Prostate gland (tissue), 2 donors: Measurements from ENCODE around the gene SIM2.

ENCODE experiments used
- CTCF ChIP-seq, 4 experiments: fragments of 200-600 bp in 2 of 4; fragments of 450-650 bp in 2 of 4; sonication (generic) in 2 of 4; IDR thresholded peaks; 1 replicate in 3 of 4; 2 replicates in 1 of 4; pipeline ENCODE4 v1.5.1; 2016 to 2019; ENCODE audit warnings: antibody characterized with exemption in 4 of 4, mild to moderate bottlenecking in 2 of 4, moderate library complexity in 2 of 4
- POLR2A ChIP-seq: fragments of 450-650 bp; IDR thresholded peaks from one replicate; pipeline ENCODE4 v1.6.1; 2016; ENCODE audit warnings: antibody characterized with exemption, mild to moderate bottlenecking
- POLR2AphosphoS5 ChIP-seq: sonication (generic); formaldehyde crosslinking; IDR thresholded peaks from one replicate; pipeline ENCODE4 v1.6.1; 2017; ENCODE audit warnings: antibody characterized with exemption

- TF ChIP-seq POLR2A = no peak
- TF ChIP-seq CTCF (IDR thresholded peaks at IDR 0.05) = no peak
- no peak for TF ChIP-seq POLR2AphosphoS5
These were observed 6.6 kb upstream of the SIM2 start for GRCh38 chr21:36692114-36692834.
